ENCODE results near the gene LGR5.
A peak's percentile ranks its signal among the peaks of the same experiment; 100 is the strongest.

Gene LGR5

GRCh38 chr12:71605039-71605438 lies 165.4 kb downstream of the LGR5 start:
- no peak for DNase-seq

GRCh38 chr12:71607494-71608330 lies 168.1 kb downstream of the LGR5 start:
- no peak for DNase-seq

GRCh38 chr12:71610031-71610795 lies 170.6 kb downstream of the LGR5 start:
- DNase-seq, result no peak

GRCh38 chr12:71621938-71622337 lies 182.3 kb downstream of the LGR5 start:
- no peak for DNase-seq

- DNase-seq, result no peak
These were observed 185.9 kb downstream of the LGR5 start for GRCh38 chr12:71625476-71625875.

GRCh38 chr12:71626098-71626497 lies 186.5 kb downstream of the LGR5 start:
- no peak for DNase-seq

- peak; percentile 16 for DNase-seq
These were observed 187.2 kb downstream of the LGR5 start for GRCh38 chr12:71626768-71627167.

GRCh38 chr12:71627438-71628002 lies 187.9 kb downstream of the LGR5 start:
- DNase-seq, result no peak
